ENCODE measurements around the gene GIPC1.

DNA sequence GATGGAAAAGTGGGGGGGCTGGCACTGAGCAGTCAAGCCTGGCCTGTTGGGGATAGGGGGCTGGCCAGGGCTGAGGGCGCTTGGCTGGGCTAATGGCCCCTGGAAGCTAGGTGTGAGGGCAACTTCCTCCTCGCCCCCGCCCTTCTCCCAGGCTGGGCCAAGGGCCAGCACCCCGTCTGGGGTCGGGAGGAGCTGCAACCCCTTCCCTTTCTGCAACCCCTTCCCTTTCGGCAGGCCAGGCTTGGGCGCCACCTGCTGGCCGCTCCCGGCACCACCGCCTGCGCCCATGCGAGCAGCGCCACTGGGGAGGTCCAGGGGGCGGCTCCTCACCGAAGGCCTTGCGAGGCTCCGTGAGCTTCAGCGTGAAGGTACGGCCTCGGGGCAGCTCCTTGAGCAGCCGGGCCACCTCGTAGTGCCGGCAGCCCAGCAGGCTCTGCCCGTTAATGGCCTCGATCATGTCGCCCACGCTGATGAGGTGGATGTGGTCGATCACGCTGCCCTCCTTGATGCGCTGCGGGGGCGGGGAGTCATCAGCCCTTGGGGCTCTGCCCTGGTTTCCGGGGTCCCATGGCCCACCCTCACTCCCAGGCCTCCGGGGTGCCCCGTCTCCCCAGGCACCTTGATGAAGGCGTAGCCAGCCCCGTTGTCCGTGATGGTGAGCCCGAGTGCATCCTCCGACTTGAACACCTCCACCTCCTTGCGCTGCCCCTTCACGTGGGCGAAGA, 15.8 kb downstream of the GIPC1 start:
- TF ChIP-seq, protein P1, sequence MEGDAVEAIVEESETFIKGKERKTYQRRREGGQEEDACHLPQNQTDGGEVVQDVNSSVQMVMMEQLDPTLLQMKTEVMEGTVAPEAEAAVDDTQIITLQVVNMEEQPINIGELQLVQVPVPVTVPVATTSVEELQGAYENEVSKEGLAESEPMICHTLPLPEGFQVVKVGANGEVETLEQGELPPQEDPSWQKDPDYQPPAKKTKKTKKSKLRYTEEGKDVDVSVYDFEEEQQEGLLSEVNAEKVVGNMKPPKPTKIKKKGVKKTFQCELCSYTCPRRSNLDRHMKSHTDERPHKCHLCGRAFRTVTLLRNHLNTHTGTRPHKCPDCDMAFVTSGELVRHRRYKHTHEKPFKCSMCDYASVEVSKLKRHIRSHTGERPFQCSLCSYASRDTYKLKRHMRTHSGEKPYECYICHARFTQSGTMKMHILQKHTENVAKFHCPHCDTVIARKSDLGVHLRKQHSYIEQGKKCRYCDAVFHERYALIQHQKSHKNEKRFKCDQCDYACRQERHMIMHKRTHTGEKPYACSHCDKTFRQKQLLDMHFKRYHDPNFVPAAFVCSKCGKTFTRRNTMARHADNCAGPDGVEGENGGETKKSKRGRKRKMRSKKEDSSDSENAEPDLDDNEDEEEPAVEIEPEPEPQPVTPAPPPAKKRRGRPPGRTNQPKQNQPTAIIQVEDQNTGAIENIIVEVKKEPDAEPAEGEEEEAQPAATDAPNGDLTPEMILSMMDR (IDR thresholded peaks at IDR 0.05): peak; percentile 89
- TF ChIP-seq NFIC (IDR thresholded peaks at IDR 0.05; ENCODE audit: borderline replicate concordance) (no peak), FOXM1 (IDR thresholded peaks at IDR 0.05; ENCODE audit: low read depth) (no peak), ELF1 (IDR thresholded peaks at IDR 0.05) (no peak), GATA2 (CRISPR knock-in tag; IDR thresholded peaks at IDR 0.05) (no peak), SIN3A (IDR thresholded peaks at IDR 0.05; ENCODE audit: borderline replicate concordance, low read depth, low read length) (no peak), SMC3 (IDR thresholded peaks at IDR 0.05; ENCODE audit: low read depth, low read length) (peak; percentile 56), NRF1 (IDR thresholded peaks at IDR 0.05; ENCODE audit: low read depth, low read length) (no peak), POLR2AphosphoS5 (IDR thresholded peaks at IDR 0.05; ENCODE audit: low read depth, low read length) (no peak), TCF12 (IDR thresholded peaks at IDR 0.05) (no peak), TAF1 (IDR thresholded peaks at IDR 0.05; ENCODE audit: borderline replicate concordance, low read depth, low read length) (no peak)
- TF ChIP-seq, protein P2, sequence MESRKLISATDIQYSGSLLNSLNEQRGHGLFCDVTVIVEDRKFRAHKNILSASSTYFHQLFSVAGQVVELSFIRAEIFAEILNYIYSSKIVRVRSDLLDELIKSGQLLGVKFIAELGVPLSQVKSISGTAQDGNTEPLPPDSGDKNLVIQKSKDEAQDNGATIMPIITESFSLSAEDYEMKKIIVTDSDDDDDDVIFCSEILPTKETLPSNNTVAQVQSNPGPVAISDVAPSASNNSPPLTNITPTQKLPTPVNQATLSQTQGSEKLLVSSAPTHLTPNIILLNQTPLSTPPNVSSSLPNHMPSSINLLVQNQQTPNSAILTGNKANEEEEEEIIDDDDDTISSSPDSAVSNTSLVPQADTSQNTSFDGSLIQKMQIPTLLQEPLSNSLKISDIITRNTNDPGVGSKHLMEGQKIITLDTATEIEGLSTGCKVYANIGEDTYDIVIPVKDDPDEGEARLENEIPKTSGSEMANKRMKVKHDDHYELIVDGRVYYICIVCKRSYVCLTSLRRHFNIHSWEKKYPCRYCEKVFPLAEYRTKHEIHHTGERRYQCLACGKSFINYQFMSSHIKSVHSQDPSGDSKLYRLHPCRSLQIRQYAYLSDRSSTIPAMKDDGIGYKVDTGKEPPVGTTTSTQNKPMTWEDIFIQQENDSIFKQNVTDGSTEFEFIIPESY (IDR thresholded peaks at IDR 0.05; ENCODE audit: borderline replicate concordance, low read depth): no peak
- TF ChIP-seq, protein P3, sequence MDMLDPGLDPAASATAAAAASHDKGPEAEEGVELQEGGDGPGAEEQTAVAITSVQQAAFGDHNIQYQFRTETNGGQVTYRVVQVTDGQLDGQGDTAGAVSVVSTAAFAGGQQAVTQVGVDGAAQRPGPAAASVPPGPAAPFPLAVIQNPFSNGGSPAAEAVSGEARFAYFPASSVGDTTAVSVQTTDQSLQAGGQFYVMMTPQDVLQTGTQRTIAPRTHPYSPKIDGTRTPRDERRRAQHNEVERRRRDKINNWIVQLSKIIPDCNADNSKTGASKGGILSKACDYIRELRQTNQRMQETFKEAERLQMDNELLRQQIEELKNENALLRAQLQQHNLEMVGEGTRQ (IDR thresholded peaks at IDR 0.05; ENCODE audit: borderline replicate concordance, low read depth, low read length): no peak
